GM12878 (cell line): ENCODE data around the gene TMEM26.

Experiments
- ASH2L ChIP-seq: fragments of 300-600, 200-600 bp; sonication (generic); IDR thresholded peaks from 2 replicates; pipeline ENCODE4 v1.6.1; 2017; ENCODE audit warnings: low read depth, mild to moderate bottlenecking, borderline replicate concordance
- BHLHE40 ChIP-seq, 2 experiments: fragments of 450-650 bp in 1 of 2; IDR thresholded peaks; 2 replicates each; pipeline ENCODE4 v1.6.1; 2011 to 2017; ENCODE audit warnings: low read depth in 2 of 2, borderline replicate concordance in 1 of 2, improper control_type of control experiment in 1 of 2, low read length in 1 of 2, mild to moderate bottlenecking in 1 of 2
- EED ChIP-seq: sonication (generic); IDR thresholded peaks from 2 replicates; pipeline ENCODE4 v1.6.1; 2016; ENCODE audit warnings: antibody characterized with exemption, low read depth
- FOS ChIP-seq: IDR thresholded peaks from 3 replicates; pipeline ENCODE4 v1.6.1; 2011; ENCODE audit warnings: borderline replicate concordance; ENCODE audit not compliant: insufficient read length; ENCODE audit errors: extremely low read depth
- JUNB ChIP-seq: IDR thresholded peaks from 2 replicates; pipeline ENCODE4 v1.6.1; 2016; ENCODE audit warnings: antibody characterized with exemption, mild to moderate bottlenecking
- JUND ChIP-seq: IDR thresholded peaks from 2 replicates; pipeline ENCODE4 v1.6.1; 2012; ENCODE audit warnings: low read depth, mild to moderate bottlenecking, low read length, improper control_type of control experiment, moderate library complexity
- MYB ChIP-seq: fragments of 150-350 bp; IDR thresholded peaks from 2 replicates; pipeline ENCODE4 v1.6.1; 2014; ENCODE audit warnings: mild to moderate bottlenecking, low read depth, low read length, borderline replicate concordance
- NR2F1 ChIP-seq: fragments of 450-650 bp; conservative IDR thresholded peaks from 2 replicates; pipeline ENCODE4 v1.6.1; 2017; ENCODE audit warnings: mild to moderate bottlenecking
- SIN3A ChIP-seq: IDR thresholded peaks from 2 replicates; pipeline ENCODE4 v1.6.1; 2012; ENCODE audit warnings: low read depth, low read length, improper control_type of control experiment
- SMC3 ChIP-seq: IDR thresholded peaks from 2 replicates; pipeline ENCODE4 v1.6.1; 2011; ENCODE audit warnings: low read length, improper control_type of control experiment, borderline replicate concordance
- SREBF2 ChIP-seq: IDR thresholded peaks from 2 replicates; pipeline ENCODE4 v1.6.1; 2012; ENCODE audit warnings: mild to moderate bottlenecking, low read length
- YY1 ChIP-seq: IDR thresholded peaks from 2 replicates; pipeline ENCODE4 v1.6.1; 2011; ENCODE audit warnings: low read depth, mild to moderate bottlenecking, low read length
- ZNF687 ChIP-seq: fragments of 450-650 bp; IDR thresholded peaks from 2 replicates; pipeline ENCODE4 v1.6.1; 2017; ENCODE audit warnings: mild to moderate bottlenecking, moderate library complexity
- TF ChIP-seq, protein P1 (sequence below), 3 experiments: IDR thresholded peaks in 2 of 3; conservative IDR thresholded peaks in 1 of 3; 2 replicates each; pipeline ENCODE4 v1.5.1; 2011; ENCODE audit warnings: low read depth in 3 of 3, low read length in 3 of 3, mild to moderate bottlenecking in 3 of 3, control low read depth in 2 of 3, moderate library complexity in 2 of 3, inconsistent platforms in 1 of 3, mixed read lengths in 1 of 3; ENCODE audit not compliant: control insufficient read depth in 2 of 3, insufficient read depth in 1 of 3; ENCODE audit errors: extremely low read depth in 1 of 3

GRCh38 chr10:61385231-61386001 lies 67.8 kb downstream of the TMEM26 start:
- TF ChIP-seq SIN3A: no peak
- no peak for TF ChIP-seq SREBF2
- TF ChIP-seq, protein P1, sequence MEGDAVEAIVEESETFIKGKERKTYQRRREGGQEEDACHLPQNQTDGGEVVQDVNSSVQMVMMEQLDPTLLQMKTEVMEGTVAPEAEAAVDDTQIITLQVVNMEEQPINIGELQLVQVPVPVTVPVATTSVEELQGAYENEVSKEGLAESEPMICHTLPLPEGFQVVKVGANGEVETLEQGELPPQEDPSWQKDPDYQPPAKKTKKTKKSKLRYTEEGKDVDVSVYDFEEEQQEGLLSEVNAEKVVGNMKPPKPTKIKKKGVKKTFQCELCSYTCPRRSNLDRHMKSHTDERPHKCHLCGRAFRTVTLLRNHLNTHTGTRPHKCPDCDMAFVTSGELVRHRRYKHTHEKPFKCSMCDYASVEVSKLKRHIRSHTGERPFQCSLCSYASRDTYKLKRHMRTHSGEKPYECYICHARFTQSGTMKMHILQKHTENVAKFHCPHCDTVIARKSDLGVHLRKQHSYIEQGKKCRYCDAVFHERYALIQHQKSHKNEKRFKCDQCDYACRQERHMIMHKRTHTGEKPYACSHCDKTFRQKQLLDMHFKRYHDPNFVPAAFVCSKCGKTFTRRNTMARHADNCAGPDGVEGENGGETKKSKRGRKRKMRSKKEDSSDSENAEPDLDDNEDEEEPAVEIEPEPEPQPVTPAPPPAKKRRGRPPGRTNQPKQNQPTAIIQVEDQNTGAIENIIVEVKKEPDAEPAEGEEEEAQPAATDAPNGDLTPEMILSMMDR (IDR thresholded peaks at IDR 0.05 in 2 of 3, conservative IDR thresholded peaks at IDR 0.05 in 1 of 3; ENCODE audit: control insufficient read depth in 2 of 3, extremely low read depth in 1 of 3, insufficient read depth in 1 of 3, low read depth in 3 of 3, low read length in 3 of 3): no peak
- TF ChIP-seq NR2F1: no peak
- TF ChIP-seq MYB: no peak
- TF ChIP-seq ASH2L: no peak
- no peak for TF ChIP-seq ZNF687
- no peak for TF ChIP-seq BHLHE40 (IDR thresholded peaks at IDR 0.05; ENCODE audit: borderline replicate concordance in 1 of 2, low read depth in 2 of 2, low read length in 1 of 2)
- TF ChIP-seq EED: no peak
- TF ChIP-seq SMC3: no peak
- TF ChIP-seq JUNB: no peak
- TF ChIP-seq JUND: no peak
- TF ChIP-seq FOS: no peak
- TF ChIP-seq YY1: no peak
